ENCODE measurements around the gene ARHGAP26. TPM values are rescaled to one million over a fixed set of nuclear protein-coding genes. Genes with fewer than 3 reads are reported as not detected.

Gene ARHGAP26
- total RNA-seq, 2 donors from 2014 or later = 24.0 to 24.3 TPM

- H3K27me3 Mint-ChIP-seq (ENCODE audit: low read depth) = no peaks in the 10 kb centered on the region
- no peak overlapping the region for H3K4me3 Mint-ChIP-seq
- ATAC-seq (replicated peaks in 1 of 2) (no peak), DNase-seq (no peak)
- no peaks in the 10 kb centered on the region for H3K36me3 Mint-ChIP-seq (ENCODE audit: insufficient read depth in 2 of 2)
- H3K4me1 Mint-ChIP-seq (ENCODE audit: low read depth) = peaks cover 7% of the 10 kb centered on the region
- H3K27ac Mint-ChIP-seq = no peak overlapping the region
- H3K9me3 Mint-ChIP-seq = no peaks in the 10 kb centered on the region
Observed at GRCh38 chr5:142878111-142878510, 107.9 kb downstream of the ARHGAP26 start.

GRCh38 chr5:142878638-142879037, 108.5 kb downstream of the ARHGAP26 start:
- Mint-ChIP-seq H3K27me3 (ENCODE audit: low read depth) (no peaks in the 10 kb centered on the region), H3K36me3 (ENCODE audit: insufficient read depth in 2 of 2) (no peaks in the 10 kb centered on the region), H3K4me1 (ENCODE audit: low read depth) (peaks cover 7% of the 10 kb centered on the region), H3K4me3 (no peak overlapping the region), H3K9me3 (no peaks in the 10 kb centered on the region), H3K27ac (no peak overlapping the region)
- ATAC-seq (replicated peaks in 1 of 2) = no peak
- DNase-seq = no peak

- Mint-ChIP-seq H3K27me3 (ENCODE audit: low read depth) (no peaks in the 10 kb centered on the region), H3K4me3 (no peak overlapping the region), H3K36me3 (ENCODE audit: insufficient read depth in 2 of 2) (no peaks in the 10 kb centered on the region), H3K4me1 (ENCODE audit: low read depth) (peaks cover 7% of the 10 kb centered on the region), H3K9me3 (no peaks in the 10 kb centered on the region), H3K27ac (no peak overlapping the region)
- ATAC-seq (replicated peaks in 1 of 2) (peak; percentile 47 to 50), DNase-seq (no peak)
Observed at GRCh38 chr5:142881076-142881783, 111.1 kb downstream of the ARHGAP26 start.

GRCh38 chr5:142881784-142882126, 111.6 kb downstream of the ARHGAP26 start:
- H3K9me3 Mint-ChIP-seq = no peaks in the 10 kb centered on the region
- no peaks in the 10 kb centered on the region for H3K36me3 Mint-ChIP-seq (ENCODE audit: insufficient read depth in 2 of 2)
- H3K4me3 Mint-ChIP-seq = no peak overlapping the region
- no peak for DNase-seq
- H3K27ac Mint-ChIP-seq = no peak overlapping the region
- no peaks in the 10 kb centered on the region for H3K27me3 Mint-ChIP-seq (ENCODE audit: low read depth)
- ATAC-seq (replicated peaks in 1 of 2) = no peak
- peaks cover 7% of the 10 kb centered on the region for H3K4me1 Mint-ChIP-seq (ENCODE audit: low read depth)

GRCh38 chr5:142883025-142883424, 112.8 kb downstream of the ARHGAP26 start:
- Mint-ChIP-seq H3K4me3 (no peak overlapping the region), H3K27me3 (ENCODE audit: low read depth) (no peaks in the 10 kb centered on the region), H3K9me3 (no peaks in the 10 kb centered on the region), H3K36me3 (ENCODE audit: insufficient read depth in 2 of 2) (no peaks in the 10 kb centered on the region), H3K4me1 (ENCODE audit: low read depth) (peaks cover 7% of the 10 kb centered on the region), H3K27ac (no peak overlapping the region)
- DNase-seq (no peak), ATAC-seq (replicated peaks in 1 of 2) (no peak)

- Mint-ChIP-seq H3K27me3 (ENCODE audit: low read depth) (no peaks in the 10 kb centered on the region), H3K9me3 (no peaks in the 10 kb centered on the region), H3K4me3 (no peak overlapping the region), H3K36me3 (ENCODE audit: insufficient read depth in 2 of 2) (no peaks in the 10 kb centered on the region), H3K27ac (no peak overlapping the region), H3K4me1 (ENCODE audit: low read depth) (peaks cover 7% of the 10 kb centered on the region)
- no peak for ATAC-seq (replicated peaks in 1 of 2)
- DNase-seq = no peak
Observed at GRCh38 chr5:142883438-142883837, 113.3 kb downstream of the ARHGAP26 start.

- Mint-ChIP-seq H3K4me3 (no peak overlapping the region), H3K4me1 (ENCODE audit: low read depth) (peaks cover 7% of the 10 kb centered on the region), H3K36me3 (ENCODE audit: insufficient read depth in 2 of 2) (no peaks in the 10 kb centered on the region), H3K27ac (no peak overlapping the region), H3K27me3 (ENCODE audit: low read depth) (no peaks in the 10 kb centered on the region), H3K9me3 (no peaks in the 10 kb centered on the region)
- DNase-seq (no peak), ATAC-seq (replicated peaks in 1 of 2) (no peak)
Observed at GRCh38 chr5:142884029-142884428, 113.9 kb downstream of the ARHGAP26 start.

GRCh38 chr5:142886211-142886610, 116.0 kb downstream of the ARHGAP26 start:
- no peak for DNase-seq
- no peak overlapping the region for H3K4me3 Mint-ChIP-seq
- H3K36me3 Mint-ChIP-seq (ENCODE audit: insufficient read depth in 2 of 2) = no peaks in the 10 kb centered on the region
- H3K9me3 Mint-ChIP-seq = no peaks in the 10 kb centered on the region
- no peak overlapping the region for H3K27ac Mint-ChIP-seq
- no peaks in the 10 kb centered on the region for H3K4me1 Mint-ChIP-seq (ENCODE audit: low read depth)
- no peak for ATAC-seq (replicated peaks in 1 of 2)
- no peaks in the 10 kb centered on the region for H3K27me3 Mint-ChIP-seq (ENCODE audit: low read depth)

GRCh38 chr5:142886956-142887355, 116.8 kb downstream of the ARHGAP26 start:
- Mint-ChIP-seq H3K4me3 (no peak overlapping the region), H3K4me1 (ENCODE audit: low read depth) (no peaks in the 10 kb centered on the region), H3K9me3 (no peaks in the 10 kb centered on the region), H3K36me3 (ENCODE audit: insufficient read depth in 2 of 2) (no peaks in the 10 kb centered on the region), H3K27me3 (ENCODE audit: low read depth) (no peaks in the 10 kb centered on the region), H3K27ac (no peak overlapping the region)
- ATAC-seq (replicated peaks in 1 of 2) = no peak
- DNase-seq = no peak

- Mint-ChIP-seq H3K36me3 (ENCODE audit: insufficient read depth in 2 of 2) (no peaks in the 10 kb centered on the region), H3K4me3 (no peak overlapping the region), H3K4me1 (ENCODE audit: low read depth) (no peaks in the 10 kb centered on the region), H3K27ac (no peak overlapping the region), H3K9me3 (no peaks in the 10 kb centered on the region), H3K27me3 (ENCODE audit: low read depth) (no peaks in the 10 kb centered on the region)
- DNase-seq (peak in 1 of 2 donors; percentile 14), ATAC-seq (replicated peaks in 1 of 2) (no peak)
Observed at GRCh38 chr5:142888469-142889085, 118.4 kb downstream of the ARHGAP26 start.

- Mint-ChIP-seq H3K4me1 (ENCODE audit: low read depth) (no peaks in the 10 kb centered on the region), H3K27ac (no peak overlapping the region), H3K27me3 (ENCODE audit: low read depth) (no peaks in the 10 kb centered on the region), H3K36me3 (ENCODE audit: insufficient read depth in 2 of 2) (no peaks in the 10 kb centered on the region), H3K9me3 (no peaks in the 10 kb centered on the region), H3K4me3 (no peak overlapping the region)
- DNase-seq (no peak), ATAC-seq (replicated peaks in 1 of 2) (no peak)
Observed at GRCh38 chr5:142892021-142892420, 121.8 kb downstream of the ARHGAP26 start.

- Mint-ChIP-seq H3K36me3 (ENCODE audit: insufficient read depth in 2 of 2) (no peaks in the 10 kb centered on the region), H3K27ac (no peak overlapping the region), H3K9me3 (no peaks in the 10 kb centered on the region)
Observed at GRCh38 chr5:142894315-142894714, 124.1 kb downstream of the ARHGAP26 start.

GRCh38 chr5:142894749-142895148, 124.6 kb downstream of the ARHGAP26 start:
- no peaks in the 10 kb centered on the region for H3K9me3 Mint-ChIP-seq

More at GRCh38 chr5:142894315-142894714, 124.1 kb downstream of the ARHGAP26 start:
- no peak overlapping the region for H3K4me3 Mint-ChIP-seq
- no peaks in the 10 kb centered on the region for H3K4me1 Mint-ChIP-seq (ENCODE audit: low read depth)
- DNase-seq (no peak), ATAC-seq (replicated peaks in 1 of 2) (no peak)
- no peaks in the 10 kb centered on the region for H3K27me3 Mint-ChIP-seq (ENCODE audit: low read depth)

More at GRCh38 chr5:142894749-142895148, 124.6 kb downstream of the ARHGAP26 start:
- no peak for ATAC-seq (replicated peaks in 1 of 2)
- DNase-seq = no peak
- no peak overlapping the region for H3K27ac Mint-ChIP-seq
- no peaks in the 10 kb centered on the region for H3K36me3 Mint-ChIP-seq (ENCODE audit: insufficient read depth in 2 of 2)
- no peak overlapping the region for H3K4me3 Mint-ChIP-seq
- H3K4me1 Mint-ChIP-seq (ENCODE audit: low read depth) = no peaks in the 10 kb centered on the region
- H3K27me3 Mint-ChIP-seq (ENCODE audit: low read depth) = no peaks in the 10 kb centered on the region

Data from activated T-cell treated with anti-CD3 and anti-CD28 coated beads, Interleukin-2, amount 50 U/mL, for 72 hours (primary cell).